HG03045 (cell line): ENCODE data around the gene CENPU.

Experiments
- ATAC-seq: cut with Tn5 transposase; IDR thresholded peaks from one replicate; pipeline ENCODE4 v1.9.1; 2021; ENCODE audit warnings: mild to moderate bottlenecking, moderate library complexity; ENCODE audit not compliant: unreplicated experiment

CENPU gene

DNA sequence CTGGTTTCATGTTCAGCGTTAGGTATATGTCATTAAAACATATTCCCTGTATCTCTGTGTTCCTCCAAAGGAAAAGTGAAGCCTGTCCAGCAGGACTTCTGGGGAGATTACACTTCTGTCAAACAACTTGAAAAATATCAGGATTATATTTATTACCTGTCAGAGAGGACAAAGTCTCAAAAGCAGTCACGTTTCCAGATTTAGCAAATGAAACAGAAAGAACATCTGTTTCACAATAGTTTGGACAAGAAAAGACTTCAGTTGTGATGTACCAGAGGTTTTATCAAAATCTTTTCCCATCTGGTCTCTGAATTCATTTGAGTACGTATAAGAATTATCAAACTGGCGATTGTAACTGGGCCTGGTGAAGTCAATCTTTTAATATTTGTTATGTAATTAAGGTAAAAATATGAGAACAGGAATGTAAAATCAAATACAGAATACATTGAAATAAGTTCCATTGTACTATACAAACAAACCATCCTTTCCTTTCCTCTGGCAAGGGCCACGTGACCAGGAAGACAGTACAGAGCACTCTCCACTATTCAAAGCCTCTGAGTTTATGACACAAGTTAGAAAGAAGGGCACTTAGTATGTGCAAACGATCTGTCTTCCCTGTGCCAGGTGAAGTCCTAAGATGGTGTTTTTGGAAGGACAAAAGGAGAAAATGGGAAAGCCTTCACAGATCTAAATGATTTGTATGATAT lies 87.8 kb downstream of the CENPU start:
- ATAC-seq: no peak

DNA sequence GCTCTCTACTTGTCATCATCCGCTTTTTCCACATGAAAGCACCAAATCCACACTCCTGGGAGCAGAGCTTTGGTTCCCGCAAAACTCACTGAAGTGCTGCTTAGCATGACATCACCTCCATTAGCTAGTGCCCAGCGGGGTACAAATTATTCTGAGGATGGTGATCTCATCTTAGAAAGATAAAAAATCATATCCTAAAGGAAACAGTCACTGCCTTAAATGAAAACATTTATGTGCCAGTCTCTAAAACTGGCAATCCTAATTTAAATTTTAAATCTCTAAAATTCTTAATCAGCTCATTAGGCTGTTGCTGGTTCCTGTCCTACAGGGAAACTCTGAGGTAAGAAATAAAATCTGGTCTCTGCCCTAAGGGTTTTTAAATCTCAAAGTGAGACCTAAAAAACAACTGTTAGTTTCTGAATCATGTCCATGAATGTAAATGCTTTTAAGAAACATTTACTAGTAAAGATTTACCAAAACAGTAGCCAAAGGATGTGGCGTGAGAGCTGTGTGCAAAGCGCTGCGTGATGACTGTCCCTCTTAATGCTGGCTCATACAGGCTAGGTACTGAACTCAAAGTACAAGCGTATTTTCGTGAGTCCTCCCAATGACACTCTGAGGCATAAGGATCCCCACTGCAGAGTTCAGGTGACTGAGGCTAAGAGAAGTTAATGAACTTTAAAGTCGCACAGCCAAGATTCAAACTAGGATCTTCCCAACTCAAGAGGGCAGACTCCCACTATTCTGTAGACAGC lies 89.2 kb downstream of the CENPU start:
- no peak for ATAC-seq
